Keratinocyte (primary cell): Measurements from ENCODE around the gene CLBA1. TPM values are rescaled to one million over a fixed set of nuclear protein-coding genes. Genes with fewer than 3 reads are reported as not detected.

ENCODE experiments used
- DNase-seq: peaks from one replicate; pipeline ENCODE4 v3.0.0-alpha.2; 2011; ENCODE audit warnings: low read depth, missing footprints, low spot score
- FAIRE-seq: peaks from 2 replicates; lab custom pipeline; 2011; peaks lifted over from hg19 to GRCh38; lab: Jason Lieb, UNC
- H2AFZ ChIP-seq: 2 replicates; pipeline ENCODE4 v1.6.0; 2012; ENCODE audit warnings: low read length, control low read depth, inconsistent platforms; ENCODE audit not compliant: control insufficient read depth
- H3K27ac ChIP-seq: 2 replicates; pipeline ENCODE4 v1.5.1; 2011; ENCODE audit warnings: low read length; ENCODE audit not compliant: control insufficient read depth, insufficient read depth
- H3K27me3 ChIP-seq: 3 replicates; pipeline ENCODE4 v1.6.0; 2011; ENCODE audit warnings: low read length; ENCODE audit not compliant: control insufficient read depth, insufficient read depth; ENCODE audit errors: extremely low read depth
- H3K36me3 ChIP-seq, 2 experiments: 2 replicates in 1 of 2; 3 replicates in 1 of 2; pipeline ENCODE4 v1.5.1; 2011; ENCODE audit warnings: low read length in 2 of 2, mild to moderate bottlenecking in 1 of 2; ENCODE audit not compliant: control insufficient read depth in 2 of 2, insufficient read depth in 2 of 2; ENCODE audit errors: extremely low read depth in 1 of 2
- H3K4me1 ChIP-seq: 3 replicates; pipeline ENCODE4 v1.5.1; 2011; ENCODE audit warnings: low read length; ENCODE audit not compliant: control insufficient read depth, insufficient read depth; ENCODE audit errors: extremely low read depth
- H3K4me2 ChIP-seq: 3 replicates; pipeline ENCODE4 v1.6.0; 2011; ENCODE audit warnings: low read depth, low read length; ENCODE audit not compliant: control insufficient read depth, insufficient read depth; ENCODE audit errors: extremely low read depth
- H3K4me3 ChIP-seq, 3 experiments: fragments of 200-600 bp in 1 of 3; sonication (generic) in 1 of 3; 2 replicates in 2 of 3; 3 replicates in 1 of 3; pipeline ENCODE4 v1.5.1; 2011 to 2016; ENCODE audit warnings: low read length in 3 of 3, mild to moderate bottlenecking in 3 of 3, control low read depth in 2 of 3, inconsistent platforms in 1 of 3, low read depth in 1 of 3, mixed read lengths in 1 of 3, mixed run types in 1 of 3, moderate library complexity in 1 of 3; ENCODE audit not compliant: control insufficient read depth in 2 of 3, insufficient read depth in 2 of 3; ENCODE audit errors: extremely low read depth in 1 of 3
- H3K79me2 ChIP-seq: 2 replicates; pipeline ENCODE4 v1.6.0; 2012; ENCODE audit warnings: low read length; ENCODE audit not compliant: control insufficient read depth, insufficient read depth
- H3K9ac ChIP-seq: 3 replicates; pipeline ENCODE4 v1.6.0; 2011; ENCODE audit warnings: low read length; ENCODE audit not compliant: control insufficient read depth, insufficient read depth; ENCODE audit errors: extremely low read depth
- H3K9me1 ChIP-seq: 3 replicates; pipeline ENCODE4 v1.6.0; 2011; ENCODE audit warnings: low read length; ENCODE audit not compliant: control insufficient read depth, insufficient read depth; ENCODE audit errors: extremely low read depth
- H3K9me3 ChIP-seq: 2 replicates; pipeline ENCODE4 v1.5.1; 2012; ENCODE audit warnings: low read depth, low read length; ENCODE audit not compliant: control insufficient read depth
- H4K20me1 ChIP-seq: 3 replicates; pipeline ENCODE4 v1.6.0; 2011; ENCODE audit warnings: low read length; ENCODE audit not compliant: control insufficient read depth, insufficient read depth; ENCODE audit errors: extremely low read depth
- EZH2 ChIP-seq: IDR thresholded peaks from one replicate; pipeline ENCODE4 v1.6.1; 2012; ENCODE audit warnings: inconsistent platforms, mild to moderate bottlenecking, low read length, moderate library complexity
- dilution Hi-C: fragments of 300-500 bp; cut with MboI; formaldehyde crosslinking; loops from one replicate; pipeline ENCODE4 v1.7.0; 2020; ENCODE audit warnings: low sequenced_read_pairs; ENCODE audit not compliant: extremely low pct_ligation_motif_present
- polyA plus RNA-seq, 5 experiments: library from polyadenylated mRNA; depleted of rRNA in 3 of 5; stranded (reverse) in 3 of 5; stranded (forward) in 1 of 5; unstranded in 1 of 5; fragments of >200 nt; gene quantifications; 1 replicate in 1 of 5; 2 replicates in 3 of 5; 3 replicates in 1 of 5; pipeline versions ENCODE4 v1.2.1 to v1.2.3, GENCODE V29; 2011 to 2012; ENCODE audit warnings: missing spikeins in 2 of 5, low read depth in 1 of 5, low replicate concordance in 1 of 5
- TF ChIP-seq, protein P1 (sequence below), 3 experiments: IDR thresholded peaks in 1 of 3; conservative IDR thresholded peaks in 1 of 3; optimal IDR thresholded peaks in 1 of 3; 2 replicates in 2 of 3; 3 replicates in 1 of 3; pipeline versions ENCODE3 to v1.5.1; 2011; ENCODE audit warnings: low read length in 3 of 3, mild to moderate bottlenecking in 3 of 3, moderate library complexity in 2 of 3, control low read depth in 1 of 3, inconsistent platforms in 1 of 3; ENCODE audit not compliant: insufficient read depth in 2 of 3; ENCODE audit errors: extremely low read depth in 1 of 3

Gene CLBA1
- polyA plus RNA-seq, 1 donor (not counting 4 experiments of a cell fraction or from before 2014, with no cell fraction given): 8.6 TPM

- Histone ChIP-seq H3K9ac (no peak overlapping the region), H4K20me1 (peaks cover 18% of the 10 kb centered on the region), H3K4me1 (no peaks in the 10 kb centered on the region), H3K27me3 (no peaks in the 10 kb centered on the region), H3K4me3 (no peak overlapping the region), H3K4me2 (no peak overlapping the region), H3K27ac (no peak overlapping the region), H3K36me3 (peaks cover 47 to 50% of the 10 kb centered on the region in 2 experiments), H3K9me1 (no peaks in the 10 kb centered on the region), H3K9me3 (no peaks in the 10 kb centered on the region), H2AFZ (no peak overlapping the region), H3K79me2 (peaks cover 33% of the 10 kb centered on the region)
- FAIRE-seq: no peak
- TF ChIP-seq, protein P1, sequence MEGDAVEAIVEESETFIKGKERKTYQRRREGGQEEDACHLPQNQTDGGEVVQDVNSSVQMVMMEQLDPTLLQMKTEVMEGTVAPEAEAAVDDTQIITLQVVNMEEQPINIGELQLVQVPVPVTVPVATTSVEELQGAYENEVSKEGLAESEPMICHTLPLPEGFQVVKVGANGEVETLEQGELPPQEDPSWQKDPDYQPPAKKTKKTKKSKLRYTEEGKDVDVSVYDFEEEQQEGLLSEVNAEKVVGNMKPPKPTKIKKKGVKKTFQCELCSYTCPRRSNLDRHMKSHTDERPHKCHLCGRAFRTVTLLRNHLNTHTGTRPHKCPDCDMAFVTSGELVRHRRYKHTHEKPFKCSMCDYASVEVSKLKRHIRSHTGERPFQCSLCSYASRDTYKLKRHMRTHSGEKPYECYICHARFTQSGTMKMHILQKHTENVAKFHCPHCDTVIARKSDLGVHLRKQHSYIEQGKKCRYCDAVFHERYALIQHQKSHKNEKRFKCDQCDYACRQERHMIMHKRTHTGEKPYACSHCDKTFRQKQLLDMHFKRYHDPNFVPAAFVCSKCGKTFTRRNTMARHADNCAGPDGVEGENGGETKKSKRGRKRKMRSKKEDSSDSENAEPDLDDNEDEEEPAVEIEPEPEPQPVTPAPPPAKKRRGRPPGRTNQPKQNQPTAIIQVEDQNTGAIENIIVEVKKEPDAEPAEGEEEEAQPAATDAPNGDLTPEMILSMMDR (optimal IDR thresholded peaks at IDR 0.05 in 1 of 3, IDR thresholded peaks at IDR 0.05 in 1 of 3, conservative IDR thresholded peaks at IDR 0.05 in 1 of 3; ENCODE audit: extremely low read depth in 1 of 3, insufficient read depth in 2 of 3, low read length in 3 of 3): no peak
- no peak for TF ChIP-seq EZH2
- DNase-seq: no peak
- dilution Hi-C loops: no loop called here
Measured at GRCh38 chr14:104955396-104955770, 30.2 kb upstream of the CLBA1 start.

- FAIRE-seq: no peak
- H3K36me3 ChIP-seq: peaks cover 50 to 51% of the 10 kb centered on the region in 2 experiments
- DNase-seq: no peak
Measured at GRCh38 chr14:104956290-104956890, 29.2 kb upstream of the CLBA1 start.

More at GRCh38 chr14:104956290-104956890, 29.2 kb upstream of the CLBA1 start:
- Histone ChIP-seq H3K4me1 (no peaks in the 10 kb centered on the region), H2AFZ (no peak overlapping the region), H3K79me2 (peaks cover 38% of the 10 kb centered on the region), H3K27me3 (no peaks in the 10 kb centered on the region), H3K9me3 (no peaks in the 10 kb centered on the region), H4K20me1 (peaks cover 21% of the 10 kb centered on the region), H3K9ac (no peak overlapping the region), H3K4me2 (no peak overlapping the region), H3K4me3 (no peak overlapping the region), H3K9me1 (no peaks in the 10 kb centered on the region), H3K27ac (no peak overlapping the region)
- TF ChIP-seq EZH2: no peak
- TF ChIP-seq, protein P1 (optimal IDR thresholded peaks at IDR 0.05 in 1 of 3, IDR thresholded peaks at IDR 0.05 in 1 of 3, conservative IDR thresholded peaks at IDR 0.05 in 1 of 3; ENCODE audit: extremely low read depth in 1 of 3, insufficient read depth in 2 of 3, low read length in 3 of 3): no peak
- dilution Hi-C loops: no loop called here
